ES-I3 (cell line): ENCODE measurements around the gene GPS1.

Source experiments
- H3K36me3 ChIP-seq: 2 replicates; pipeline ENCODE4 v1.6.1; 2013; ENCODE audit warnings: mild to moderate bottlenecking, low read length, control low read depth, moderate library complexity; ENCODE audit not compliant: insufficient read depth
- H3K4me1 ChIP-seq: 2 replicates; pipeline ENCODE4 v1.6.1; 2013; ENCODE audit warnings: mild to moderate bottlenecking, control low read depth, low read length; ENCODE audit not compliant: insufficient read depth
- H3K9ac ChIP-seq: 2 replicates; pipeline ENCODE4 v1.6.1; 2013; ENCODE audit warnings: low read depth, mild to moderate bottlenecking, low read length, moderate library complexity
- H3K9me3 ChIP-seq: 2 replicates; pipeline ENCODE4 v1.6.1; 2013; ENCODE audit warnings: mild to moderate bottlenecking, low read length, moderate library complexity; ENCODE audit not compliant: control insufficient read depth, insufficient read depth

GPS1 gene

GRCh38 chr17:82029391-82029790, 22.3 kb upstream of the GPS1 start:
- Histone ChIP-seq H3K4me1 (peaks cover 2% of the 10 kb centered on the region; the same call in 1 of the 2 replicates), H3K36me3 (no peaks in the 10 kb centered on the region), H3K9ac (no peak overlapping the region), H3K9me3 (no peaks in the 10 kb centered on the region)

- Histone ChIP-seq H3K36me3 (no peaks in the 10 kb centered on the region), H3K4me1 (peaks cover 2% of the 10 kb centered on the region; the same call in 1 of the 2 replicates), H3K9me3 (no peaks in the 10 kb centered on the region), H3K9ac (no peak overlapping the region)
Measured at GRCh38 chr17:82029990-82030469, 21.7 kb upstream of the GPS1 start.

DNA sequence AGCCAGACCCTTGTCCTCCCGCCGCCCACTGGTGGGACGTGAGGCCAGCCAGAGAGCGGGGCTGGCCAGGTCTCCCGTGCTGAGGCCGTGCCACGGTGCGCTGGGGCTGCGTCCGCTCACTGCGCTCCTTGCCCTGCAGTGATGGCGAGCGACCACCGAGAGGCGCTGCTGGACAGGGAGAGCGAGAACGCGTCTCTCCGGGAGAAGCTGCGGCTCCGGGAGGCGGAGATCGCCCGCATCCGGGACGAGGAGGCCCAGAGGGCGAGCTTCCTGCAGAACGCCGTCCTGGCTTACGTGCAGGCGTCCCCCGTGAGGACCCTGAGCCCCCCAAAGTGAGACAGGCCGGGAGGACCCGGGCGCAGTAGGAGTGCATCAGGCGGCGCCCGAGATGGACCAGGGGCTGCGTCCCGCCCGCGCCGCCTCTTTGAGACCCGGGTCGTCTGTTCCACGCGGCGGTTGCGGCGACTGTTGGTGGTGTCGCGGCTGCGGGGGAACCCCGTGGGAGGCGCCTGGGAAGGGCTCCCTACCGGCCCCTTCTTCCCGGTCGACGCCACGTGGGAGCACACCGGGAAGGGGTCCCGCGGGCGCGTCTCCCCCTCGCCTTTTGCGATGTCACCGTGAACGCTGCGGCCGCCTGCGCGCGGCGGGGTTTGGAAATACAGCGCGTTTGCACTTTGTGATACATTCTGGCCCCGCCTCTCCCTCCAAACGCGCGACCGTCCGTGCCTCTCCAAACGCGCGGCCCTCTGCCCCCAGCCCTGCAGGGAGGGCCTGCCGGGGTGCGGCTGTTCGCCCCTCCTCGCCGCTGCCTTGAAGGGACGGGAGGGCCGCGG, 21.0 kb upstream of the GPS1 start:
- H3K4me1 ChIP-seq: peaks cover 2% of the 10 kb centered on the region; the same call in 1 of the 2 replicates
- H3K36me3 ChIP-seq: no peaks in the 10 kb centered on the region
- no peaks in the 10 kb centered on the region for H3K9me3 ChIP-seq
- H3K9ac ChIP-seq: peak overlapping the region; percentile 72; the same call in 1 of the 2 replicates

DNA sequence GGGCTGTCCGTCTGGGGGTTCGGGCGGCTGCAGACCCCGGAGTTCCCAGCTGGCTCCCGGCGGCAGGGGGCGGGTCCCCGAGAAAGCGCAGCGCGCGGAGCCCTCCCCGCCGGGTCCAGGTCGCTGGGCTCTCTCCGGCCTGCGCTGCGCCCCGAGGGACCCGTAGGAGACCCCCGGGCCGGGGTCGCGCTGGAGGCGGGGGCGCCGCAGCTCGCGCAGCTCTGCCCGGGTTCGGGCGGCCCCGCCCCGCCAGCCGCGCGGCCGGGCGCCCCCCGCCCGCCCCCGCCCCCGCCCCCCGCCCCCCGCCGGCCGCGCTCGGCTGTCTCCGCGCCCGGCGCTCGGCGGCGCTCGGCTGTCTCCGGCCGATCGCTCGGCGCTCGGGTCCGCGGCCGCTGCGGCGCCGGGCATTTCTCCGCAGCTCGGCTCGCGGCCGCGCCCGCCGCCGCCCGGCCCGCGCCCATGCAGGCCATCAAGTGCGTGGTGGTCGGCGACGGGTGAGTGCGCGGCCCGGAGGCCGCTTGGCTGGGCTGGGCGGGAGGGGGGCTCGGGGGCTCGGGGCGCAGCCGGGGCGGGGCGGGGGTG, 20.3 kb upstream of the GPS1 start, which contains the start of gene RAC3:
RAC3 (plus strand) TSS at position 376 of the 582 bp plus-strand sequence; CDS start at position 460, 84 bp downstream.
- peaks cover 2% of the 10 kb centered on the region; the same call in 1 of the 2 replicates for H3K4me1 ChIP-seq
- no peaks in the 10 kb centered on the region for H3K9me3 ChIP-seq
- H3K36me3 ChIP-seq: no peaks in the 10 kb centered on the region
- peak within 1 kb of the TSS; percentile 72 for H3K9ac ChIP-seq

DNA sequence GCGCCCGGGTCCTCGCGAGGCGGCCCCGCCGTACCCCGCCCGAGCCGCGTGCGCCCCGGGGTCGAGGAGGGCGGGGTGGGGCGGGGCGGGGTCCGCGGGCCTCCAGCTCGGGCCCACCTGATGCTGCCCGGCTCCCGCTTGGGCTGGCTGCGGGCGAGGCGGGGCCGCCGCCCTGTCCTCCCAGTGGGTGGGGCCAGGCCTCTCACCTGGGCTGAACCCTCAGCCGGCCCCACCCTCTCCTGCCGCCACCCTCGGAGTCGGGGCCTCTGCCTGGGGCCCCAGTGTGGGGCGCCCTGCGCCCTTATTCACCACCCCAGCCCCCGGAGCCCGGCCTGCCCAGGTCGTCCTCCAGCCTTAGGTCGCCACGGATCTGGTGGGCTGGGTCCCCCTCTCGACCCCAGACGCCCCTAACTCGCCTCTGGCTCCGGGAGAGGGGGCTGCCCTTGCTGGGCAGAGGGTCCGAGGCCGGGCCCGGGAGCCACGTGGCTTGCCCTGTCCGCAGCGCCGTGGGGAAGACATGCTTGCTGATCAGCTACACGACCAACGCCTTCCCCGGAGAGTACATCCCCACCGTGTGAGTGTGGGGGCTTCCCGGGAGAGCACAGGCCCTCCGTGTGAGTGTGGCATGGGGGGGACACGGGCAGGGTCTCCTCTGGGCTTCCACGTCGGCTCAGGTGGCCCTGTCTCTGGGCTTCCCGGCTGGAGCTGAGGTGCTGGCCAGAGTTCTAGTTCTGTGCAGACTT, 19.6 kb upstream of the GPS1 start:
- peaks cover 2% of the 10 kb centered on the region; the same call in 1 of the 2 replicates for H3K4me1 ChIP-seq

GRCh38 chr17:82033359-82034085, 18.2 kb upstream of the GPS1 start:
- no peaks in the 10 kb centered on the region for H3K36me3 ChIP-seq
- no peak overlapping the region for H3K9ac ChIP-seq
- peaks cover 2% of the 10 kb centered on the region; the same call in 1 of the 2 replicates for H3K4me1 ChIP-seq
- no peaks in the 10 kb centered on the region for H3K9me3 ChIP-seq

More for the DNA sequence above, 19.6 kb upstream of the GPS1 start:
- peak overlapping the region; percentile 57 for H3K9ac ChIP-seq
- H3K36me3 ChIP-seq: no peaks in the 10 kb centered on the region
- H3K9me3 ChIP-seq: no peaks in the 10 kb centered on the region

- no peaks in the 10 kb centered on the region for H3K36me3 ChIP-seq
- no peak overlapping the region for H3K9ac ChIP-seq
- H3K9me3 ChIP-seq: no peaks in the 10 kb centered on the region
- H3K4me1 ChIP-seq: peaks cover 2% of the 10 kb centered on the region; the same call in 1 of the 2 replicates
Measured at GRCh38 chr17:82034371-82035011, 17.2 kb upstream of the GPS1 start.

DNA sequence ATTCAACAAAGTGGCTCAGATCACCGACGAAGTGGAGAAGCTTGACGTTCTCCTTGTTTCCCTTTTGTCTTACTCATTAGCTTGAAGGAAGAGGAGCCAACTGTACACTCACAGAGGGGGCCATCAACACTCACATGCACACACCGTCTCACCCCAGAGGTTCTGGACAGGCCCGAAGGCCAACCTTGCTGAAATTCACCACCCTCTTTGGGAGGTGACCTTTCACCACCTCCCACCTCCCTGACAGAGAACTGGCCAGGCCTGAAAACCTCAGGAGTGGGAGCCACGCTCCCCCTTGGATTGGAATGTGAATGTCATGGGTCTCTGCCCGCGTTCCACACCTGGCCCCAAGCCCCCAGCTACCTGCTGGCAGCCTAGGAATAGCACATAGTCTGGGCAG, 16.2 kb upstream of the GPS1 start:
- peaks cover 2% of the 10 kb centered on the region; the same call in 1 of the 2 replicates for H3K4me1 ChIP-seq
- H3K9me3 ChIP-seq: no peaks in the 10 kb centered on the region
- H3K9ac ChIP-seq: no peak overlapping the region
- no peaks in the 10 kb centered on the region for H3K36me3 ChIP-seq

DNA sequence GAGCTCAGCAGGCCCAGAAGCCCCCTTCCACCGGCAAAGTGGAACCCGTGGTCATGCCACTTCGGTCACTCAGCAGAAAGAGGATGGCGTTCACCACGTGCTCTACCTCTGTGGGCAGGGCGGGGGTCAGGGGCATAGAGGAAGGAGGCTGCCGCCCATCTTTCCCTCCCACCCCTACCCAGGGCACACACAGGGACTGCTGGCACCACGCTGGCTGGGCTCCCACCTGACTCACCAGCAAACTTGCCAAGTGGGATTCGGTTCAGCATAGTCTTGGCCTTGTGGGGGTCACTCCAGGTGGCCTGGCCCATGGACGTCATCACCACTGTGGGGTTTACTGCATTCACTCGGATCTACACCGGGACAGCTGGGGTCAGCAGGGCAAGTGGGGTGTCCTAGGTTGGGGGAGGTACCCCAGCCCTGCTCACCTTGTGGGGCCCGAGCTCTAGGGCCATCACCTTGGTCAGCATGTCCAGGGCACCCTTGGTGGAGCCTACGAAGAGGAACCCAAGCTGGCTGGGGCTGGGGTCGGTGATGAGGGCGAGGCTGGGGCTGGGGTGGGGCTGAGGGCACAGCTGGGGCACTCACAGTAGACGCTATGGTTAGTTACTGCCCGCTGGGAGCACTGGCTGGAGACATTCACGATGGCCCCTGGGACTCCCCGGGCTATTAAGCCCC, 15.6 kb upstream of the GPS1 start:
- Histone ChIP-seq H3K4me1 (peaks cover 2% of the 10 kb centered on the region; the same call in 1 of the 2 replicates), H3K9ac (no peak overlapping the region), H3K36me3 (no peaks in the 10 kb centered on the region), H3K9me3 (no peaks in the 10 kb centered on the region)

DNA sequence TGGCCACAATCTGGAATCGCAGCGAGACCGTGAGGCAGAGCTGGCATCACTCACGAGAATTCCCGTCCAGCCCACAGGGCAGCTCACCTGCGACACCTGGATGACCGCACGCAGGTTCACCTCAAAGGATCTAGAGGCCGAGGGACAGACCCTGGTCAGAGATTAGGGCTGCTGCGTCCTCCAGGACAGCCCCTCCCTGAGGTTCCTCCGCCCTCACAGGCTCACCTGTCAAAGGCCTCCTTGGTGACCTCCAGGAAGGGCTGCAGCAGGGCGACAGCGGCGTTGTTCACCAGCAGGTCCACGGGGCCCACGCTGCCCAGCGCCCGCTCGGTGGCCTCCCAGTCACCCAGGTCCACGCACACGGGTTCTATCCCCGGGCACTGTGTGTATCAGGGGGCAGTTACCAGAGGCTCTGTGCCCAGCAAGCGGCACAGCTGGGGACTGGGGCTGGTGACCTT, 15.0 kb upstream of the GPS1 start:
- Histone ChIP-seq H3K4me1 (peaks cover 2% of the 10 kb centered on the region; the same call in 1 of the 2 replicates), H3K9ac (peak overlapping the region; percentile 87), H3K36me3 (no peaks in the 10 kb centered on the region), H3K9me3 (no peaks in the 10 kb centered on the region)

- peaks cover 2% of the 10 kb centered on the region; the same call in 1 of the 2 replicates for H3K4me1 ChIP-seq
- peak within 1 kb of the TSS; percentile 87 for H3K9ac ChIP-seq
- H3K9me3 ChIP-seq: no peaks in the 10 kb centered on the region
Measured at GRCh38 chr17:82037092-82037888, 14.4 kb upstream of the GPS1 start, which contains the start of gene DCXR. DCXR (minus strand) TSS chr17:82037697; CDS start chr17:82037682, 15 bp downstream.

DNA sequence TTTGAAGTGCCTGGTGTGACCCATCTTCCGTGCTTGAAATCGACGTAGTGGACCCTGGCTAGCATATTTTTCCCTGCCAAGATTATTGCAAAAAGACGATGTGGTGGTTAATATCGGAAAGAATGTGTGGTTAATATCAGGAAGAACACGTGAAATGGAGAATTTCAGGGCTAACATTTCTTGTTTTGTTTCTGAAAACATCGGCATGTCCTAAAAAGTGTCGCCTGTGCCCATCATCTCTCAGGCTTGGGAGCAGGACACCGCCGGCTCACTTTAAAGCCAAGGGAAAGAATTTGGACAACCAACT, 13.9 kb upstream of the GPS1 start:
- Histone ChIP-seq H3K4me1 (peaks cover 3% of the 10 kb centered on the region; the same call in 1 of the 2 replicates), H3K9ac (peak overlapping the region; percentile 87; the same call in 1 of the 2 replicates), H3K9me3 (no peaks in the 10 kb centered on the region), H3K36me3 (no peaks in the 10 kb centered on the region)

More at GRCh38 chr17:82037092-82037888, 14.4 kb upstream of the GPS1 start, which contains the start of gene DCXR:
- H3K36me3 ChIP-seq: no peaks in the 10 kb centered on the region
